DOHH2 (cell line): ENCODE data around the gene KDM2A.

ENCODE experiments used
- CTCF ChIP-seq: fragments of 200-600 bp; sonication (generic); IDR thresholded peaks from one replicate; pipeline ENCODE4 v1.5.1; 2014; ENCODE audit warnings: antibody characterized with exemption, mild to moderate bottlenecking, low read depth, low read length; ENCODE audit not compliant: poor library complexity, severe bottlenecking
- EZH2phosphoT487 ChIP-seq: fragments of 200-600 bp; sonication (generic); IDR thresholded peaks from 2 replicates; pipeline ENCODE4 v1.6.1; 2017; ENCODE audit warnings: borderline replicate concordance, mild to moderate bottlenecking, antibody characterized with exemption, low read length, moderate library complexity, mixed read lengths

- TF ChIP-seq CTCF = peak; percentile 65
- TF ChIP-seq EZH2phosphoT487 = no peak
Measured at GRCh38 chr11:67265633-67266448, 146.8 kb downstream of the KDM2A start.
